HepG2 (cell line): ENCODE data around the gene NFKBIA. TPM values are rescaled to one million over a fixed set of nuclear protein-coding genes. Genes with fewer than 3 reads are reported as not detected.

Experiments
- GMEB1 ChIP-seq: sonication (generic); formaldehyde crosslinking; IDR thresholded peaks from 2 replicates; pipeline ENCODE4 v1.5.1; 2020; ENCODE audit warnings: missing genetic modification reagents, mild to moderate bottlenecking, borderline replicate concordance
- NR2F1 ChIP-seq, 2 experiments: fragments of 450-650 bp in 1 of 2; formaldehyde crosslinking in 1 of 2; IDR thresholded peaks; 2 replicates each; pipeline versions ENCODE4 v1.5.0 to v1.6.1; 2016 to 2020; ENCODE audit warnings: mild to moderate bottlenecking in 1 of 2, missing compliant biosample characterization in 1 of 2, missing genetic modification reagents in 1 of 2, moderate library complexity in 1 of 2
- ZNF256 ChIP-seq: sonication (generic); formaldehyde crosslinking; conservative IDR thresholded peaks from 2 replicates; pipeline ENCODE4 v1.4.0; 2020; ENCODE audit warnings: missing genetic modification reagents
- ZNF629 ChIP-seq: sonication (generic); formaldehyde crosslinking; conservative IDR thresholded peaks from 2 replicates; pipeline ENCODE4 v1.5.0; 2020; ENCODE audit warnings: missing genetic modification reagents
- polyA plus RNA-seq, 8 experiments: library from polyadenylated mRNA; depleted of rRNA in 3 of 8; stranded (reverse) in 7 of 8; unstranded in 1 of 8; fragments of >200 nt; fragmentation: Illumina TruSeq in 4 of 8; extraction: Trizol in 4 of 8; gene quantifications; 2 replicates each; pipeline versions ENCODE4 v1.2.1 to v1.2.3, GENCODE V29; 2011 to 2016; ENCODE audit warnings: low read depth in 4 of 8, missing spikeins in 1 of 8, mixed read lengths in 1 of 8; ENCODE audit not compliant: insufficient read depth in 1 of 8
- total RNA-seq, 5 experiments: library from RNA; depleted of rRNA; stranded (reverse); fragments of >200 nt; fragmentation: Illumina TruSeq; extraction: Trizol; gene quantifications; 2 replicates each; pipeline ENCODE4 v1.2.3, GENCODE V29; 2016; ENCODE audit warnings: low read depth in 1 of 5
- TF ChIP-seq, protein P1 (sequence below): sonication (generic); formaldehyde crosslinking; IDR thresholded peaks from 2 replicates; pipeline ENCODE4 v1.9.0; 2021; ENCODE audit warnings: mild to moderate bottlenecking, missing genetic modification reagents
- TF ChIP-seq, protein P2 (sequence below): sonication (generic); formaldehyde crosslinking; IDR thresholded peaks from 2 replicates; pipeline ENCODE4 v1.4.0; 2020; ENCODE audit warnings: missing genetic modification reagents
- TF ChIP-seq, protein P3 (sequence below): IDR thresholded peaks from 2 replicates; pipeline ENCODE4 v1.6.1; 2016; ENCODE audit warnings: control low read depth

Gene NFKBIA
- total and polyA plus RNA-seq, 2 of the 13 experiments (the other 11 are each of a cell fraction or from before 2014, with no cell fraction given), result 197 to 319 TPM

DNA sequence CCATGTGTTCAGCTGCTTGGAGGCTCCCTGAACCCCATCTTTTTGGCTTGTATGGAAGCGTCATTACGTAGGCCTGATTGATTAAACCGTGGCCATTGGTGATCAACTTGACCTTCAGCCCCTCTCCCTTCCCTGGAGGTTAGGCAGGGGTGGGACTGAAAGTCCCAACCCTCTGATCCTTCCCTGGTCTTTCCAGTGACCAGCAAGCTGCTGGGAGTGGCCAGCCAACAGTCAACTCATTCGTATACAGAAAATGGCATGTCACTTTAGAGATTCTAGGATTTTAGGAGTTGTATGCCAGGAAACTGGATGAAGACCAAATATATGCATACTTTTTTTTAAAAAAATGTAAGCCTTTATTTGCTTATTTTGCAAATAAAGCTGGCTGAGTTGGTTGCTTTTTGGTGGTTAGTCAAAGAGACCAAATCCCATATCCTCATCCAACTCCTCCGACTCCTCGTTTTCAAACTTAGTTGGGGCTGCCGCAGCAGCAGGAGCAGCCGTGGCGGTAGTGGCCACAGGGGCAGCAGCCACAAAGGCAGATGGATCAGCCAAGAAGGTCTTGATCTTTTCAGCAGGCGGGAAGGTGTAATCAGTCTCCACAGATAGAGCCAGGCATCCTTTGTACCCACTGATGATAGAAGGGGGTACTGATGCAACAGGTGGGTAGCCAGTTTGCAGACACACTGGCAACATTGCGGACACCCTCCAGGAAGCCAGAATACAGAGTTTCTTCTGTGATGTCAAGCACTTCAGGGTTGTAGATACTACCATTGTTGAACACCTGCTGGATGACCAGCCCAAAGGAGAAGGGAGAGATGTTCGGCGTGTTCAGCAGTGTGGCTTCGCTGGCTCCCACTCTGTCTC, 16.6 kb downstream of the NFKBIA start (continued):
- TF ChIP-seq, protein P1, sequence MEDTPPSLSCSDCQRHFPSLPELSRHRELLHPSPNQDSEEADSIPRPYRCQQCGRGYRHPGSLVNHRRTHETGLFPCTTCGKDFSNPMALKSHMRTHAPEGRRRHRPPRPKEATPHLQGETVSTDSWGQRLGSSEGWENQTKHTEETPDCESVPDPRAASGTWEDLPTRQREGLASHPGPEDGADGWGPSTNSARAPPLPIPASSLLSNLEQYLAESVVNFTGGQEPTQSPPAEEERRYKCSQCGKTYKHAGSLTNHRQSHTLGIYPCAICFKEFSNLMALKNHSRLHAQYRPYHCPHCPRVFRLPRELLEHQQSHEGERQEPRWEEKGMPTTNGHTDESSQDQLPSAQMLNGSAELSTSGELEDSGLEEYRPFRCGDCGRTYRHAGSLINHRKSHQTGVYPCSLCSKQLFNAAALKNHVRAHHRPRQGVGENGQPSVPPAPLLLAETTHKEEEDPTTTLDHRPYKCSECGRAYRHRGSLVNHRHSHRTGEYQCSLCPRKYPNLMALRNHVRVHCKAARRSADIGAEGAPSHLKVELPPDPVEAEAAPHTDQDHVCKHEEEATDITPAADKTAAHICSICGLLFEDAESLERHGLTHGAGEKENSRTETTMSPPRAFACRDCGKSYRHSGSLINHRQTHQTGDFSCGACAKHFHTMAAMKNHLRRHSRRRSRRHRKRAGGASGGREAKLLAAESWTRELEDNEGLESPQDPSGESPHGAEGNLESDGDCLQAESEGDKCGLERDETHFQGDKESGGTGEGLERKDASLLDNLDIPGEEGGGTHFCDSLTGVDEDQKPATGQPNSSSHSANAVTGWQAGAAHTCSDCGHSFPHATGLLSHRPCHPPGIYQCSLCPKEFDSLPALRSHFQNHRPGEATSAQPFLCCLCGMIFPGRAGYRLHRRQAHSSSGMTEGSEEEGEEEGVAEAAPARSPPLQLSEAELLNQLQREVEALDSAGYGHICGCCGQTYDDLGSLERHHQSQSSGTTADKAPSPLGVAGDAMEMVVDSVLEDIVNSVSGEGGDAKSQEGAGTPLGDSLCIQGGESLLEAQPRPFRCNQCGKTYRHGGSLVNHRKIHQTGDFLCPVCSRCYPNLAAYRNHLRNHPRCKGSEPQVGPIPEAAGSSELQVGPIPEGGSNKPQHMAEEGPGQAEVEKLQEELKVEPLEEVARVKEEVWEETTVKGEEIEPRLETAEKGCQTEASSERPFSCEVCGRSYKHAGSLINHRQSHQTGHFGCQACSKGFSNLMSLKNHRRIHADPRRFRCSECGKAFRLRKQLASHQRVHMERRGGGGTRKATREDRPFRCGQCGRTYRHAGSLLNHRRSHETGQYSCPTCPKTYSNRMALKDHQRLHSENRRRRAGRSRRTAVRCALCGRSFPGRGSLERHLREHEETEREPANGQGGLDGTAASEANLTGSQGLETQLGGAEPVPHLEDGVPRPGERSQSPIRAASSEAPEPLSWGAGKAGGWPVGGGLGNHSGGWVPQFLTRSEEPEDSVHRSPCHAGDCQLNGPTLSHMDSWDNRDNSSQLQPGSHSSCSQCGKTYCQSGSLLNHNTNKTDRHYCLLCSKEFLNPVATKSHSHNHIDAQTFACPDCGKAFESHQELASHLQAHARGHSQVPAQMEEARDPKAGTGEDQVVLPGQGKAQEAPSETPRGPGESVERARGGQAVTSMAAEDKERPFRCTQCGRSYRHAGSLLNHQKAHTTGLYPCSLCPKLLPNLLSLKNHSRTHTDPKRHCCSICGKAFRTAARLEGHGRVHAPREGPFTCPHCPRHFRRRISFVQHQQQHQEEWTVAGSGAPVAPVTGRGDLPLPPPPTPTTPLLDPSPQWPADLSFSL (CRISPR knock-in tag), result no peak
- TF ChIP-seq ZNF629 (peak; percentile 26; the same call in 1 of the 2 replicates), GMEB1 (CRISPR knock-in tag) (no peak), NR2F1 (CRISPR knock-in tag; IDR thresholded peaks at IDR 0.05) (no peak), ZNF256 (no peak)
- TF ChIP-seq, protein P2, sequence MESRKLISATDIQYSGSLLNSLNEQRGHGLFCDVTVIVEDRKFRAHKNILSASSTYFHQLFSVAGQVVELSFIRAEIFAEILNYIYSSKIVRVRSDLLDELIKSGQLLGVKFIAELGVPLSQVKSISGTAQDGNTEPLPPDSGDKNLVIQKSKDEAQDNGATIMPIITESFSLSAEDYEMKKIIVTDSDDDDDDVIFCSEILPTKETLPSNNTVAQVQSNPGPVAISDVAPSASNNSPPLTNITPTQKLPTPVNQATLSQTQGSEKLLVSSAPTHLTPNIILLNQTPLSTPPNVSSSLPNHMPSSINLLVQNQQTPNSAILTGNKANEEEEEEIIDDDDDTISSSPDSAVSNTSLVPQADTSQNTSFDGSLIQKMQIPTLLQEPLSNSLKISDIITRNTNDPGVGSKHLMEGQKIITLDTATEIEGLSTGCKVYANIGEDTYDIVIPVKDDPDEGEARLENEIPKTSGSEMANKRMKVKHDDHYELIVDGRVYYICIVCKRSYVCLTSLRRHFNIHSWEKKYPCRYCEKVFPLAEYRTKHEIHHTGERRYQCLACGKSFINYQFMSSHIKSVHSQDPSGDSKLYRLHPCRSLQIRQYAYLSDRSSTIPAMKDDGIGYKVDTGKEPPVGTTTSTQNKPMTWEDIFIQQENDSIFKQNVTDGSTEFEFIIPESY (CRISPR knock-in tag), result 0 out of 2 replicates have a peak, but pooled peaks have one; percentile 12
- TF ChIP-seq, protein P3, sequence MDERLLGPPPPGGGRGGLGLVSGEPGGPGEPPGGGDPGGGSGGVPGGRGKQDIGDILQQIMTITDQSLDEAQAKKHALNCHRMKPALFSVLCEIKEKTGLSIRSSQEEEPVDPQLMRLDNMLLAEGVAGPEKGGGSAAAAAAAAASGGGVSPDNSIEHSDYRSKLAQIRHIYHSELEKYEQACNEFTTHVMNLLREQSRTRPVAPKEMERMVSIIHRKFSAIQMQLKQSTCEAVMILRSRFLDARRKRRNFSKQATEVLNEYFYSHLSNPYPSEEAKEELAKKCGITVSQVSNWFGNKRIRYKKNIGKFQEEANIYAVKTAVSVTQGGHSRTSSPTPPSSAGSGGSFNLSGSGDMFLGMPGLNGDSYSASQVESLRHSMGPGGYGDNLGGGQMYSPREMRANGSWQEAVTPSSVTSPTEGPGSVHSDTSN (CRISPR knock-in tag), result no peak
